Thymus (tissue), 14 donors: ENCODE measurements around the gene TNFAIP6. TPM values are rescaled to one million over a fixed set of nuclear protein-coding genes. Genes with fewer than 3 reads are reported as not detected.
"Not testable (repeated sequence)": the region's sequence is repeated elsewhere in the genome, so short reads cannot be mapped to it uniquely, and the experiment has no call there.

Source experiments
- DNase-seq, 9 donors: peaks; one replicate each; pipeline ENCODE4 v3.0.0-alpha.2; 2013; ENCODE audit warnings: low spot score in 9 of 9, low read depth in 6 of 9, missing footprints in 1 of 9
- H3K27ac ChIP-seq, 2 donors: one replicate each; pipeline ENCODE4 v1.5.1; 2013; ENCODE audit warnings: control low read depth in 1 of 2, low read depth in 1 of 2, low read length in 1 of 2, mild to moderate bottlenecking in 1 of 2, moderate library complexity in 1 of 2
- H3K27me3 ChIP-seq, 2 donors: one replicate each; pipeline ENCODE4 v1.5.1; 2013; ENCODE audit warnings: low read length in 1 of 2; ENCODE audit not compliant: control insufficient read depth in 2 of 2, insufficient read depth in 1 of 2
- H3K36me3 ChIP-seq, 2 donors: one replicate each; pipeline ENCODE4 v1.5.1; 2013; ENCODE audit warnings: low read length in 1 of 2, mild to moderate bottlenecking in 1 of 2, moderate library complexity in 1 of 2; ENCODE audit not compliant: control insufficient read depth in 2 of 2, insufficient read depth in 2 of 2
- H3K4me1 ChIP-seq, 2 donors: one replicate each; pipeline ENCODE4 v1.5.1; 2013; ENCODE audit warnings: low read length in 2 of 2; ENCODE audit not compliant: control insufficient read depth in 2 of 2, insufficient read depth in 2 of 2
- H3K4me3 ChIP-seq, 2 donors: one replicate each; pipeline ENCODE4 v1.5.1; 2013; ENCODE audit warnings: low read length in 2 of 2, control low read depth in 1 of 2, mild to moderate bottlenecking in 1 of 2
- H3K9me3 ChIP-seq, 2 donors: one replicate each; pipeline ENCODE4 v1.5.1; 2013; ENCODE audit warnings: low read length in 1 of 2, mild to moderate bottlenecking in 1 of 2; ENCODE audit not compliant: control insufficient read depth in 2 of 2, insufficient read depth in 1 of 2
- WGBS: extraction: QIAGEN DNeasy Blood & Tissue Kit; methylation state at CpG from one replicate; pipeline ENCODE4 v1.1.7; 2013; 5-methylcytosine and 5-hydroxymethylcytosine counted together
- long read RNA-seq, 10 donors: transcript quantifications; one replicate each; lab custom pipeline, GENCODE V29; 2026
- polyA plus RNA-seq: library from polyadenylated mRNA; stranded (reverse); fragments of 200-250 nt; gene quantifications from one replicate; pipeline ENCODE4 v1.2.3, GENCODE V29; 2013
- total RNA-seq: library from RNA; stranded (reverse); fragments of 120-200 nt; gene quantifications from one replicate; pipeline ENCODE4 v1.2.4, GENCODE V29; 2013
- donor health status: healthy.

TNFAIP6 gene
- 2.3 TPM for total RNA-seq
- polyA plus RNA-seq: 3.3 TPM
- long read RNA-seq, donor 1: 0 reads
- long read RNA-seq, donor 2: 0 reads
- long read RNA-seq, donor 3, partial matches to known transcripts: 0 of 1 reads
- long read RNA-seq, donor 3, other reads (novel, unspliced or antisense): 0 of 1 reads
- long read RNA-seq, donor 4: 0 reads
- long read RNA-seq, donor 5, transcript TNFAIP6-201 (6 exons, 1,424 nt): major isoform, 5 of 5 reads
- long read RNA-seq, donor 5, partial matches to known transcripts: 0 of 5 reads
- long read RNA-seq, donor 5, other reads (novel, unspliced or antisense): 0 of 5 reads
- long read RNA-seq, donor 6, partial matches to known transcripts: 0 of 2 reads
- long read RNA-seq, donor 6, other reads (novel, unspliced or antisense): 0 of 2 reads
- long read RNA-seq, donor 7: 0 reads
- long read RNA-seq, donor 8, partial matches to known transcripts: 0 of 1 reads
- long read RNA-seq, donor 8, other reads (novel, unspliced or antisense): 0 of 1 reads
- long read RNA-seq, donor 9: 0 reads
- long read RNA-seq, donor 10, partial matches to known transcripts: 0 of 2 reads
- long read RNA-seq, donor 10, other reads (novel, unspliced or antisense): 0 of 2 reads

- Histone ChIP-seq H3K36me3 (no peaks in the 10 kb centered on the region), H3K4me1 (no peaks in the 10 kb centered on the region), H3K9me3 (no peaks in the 10 kb centered on the region), H3K27ac (no peak within 1 kb of the TSS), H3K27me3 (no peaks in the 10 kb centered on the region), H3K4me3 (no peak within 1 kb of the TSS)
- 95% methylated on average over 3 of the region's 3 CpGs for WGBS
- no peak for DNase-seq
These were observed at the start of gene TNFAIP6 for GRCh38 chr2:151357359-151357758. Gene TNFAIP6, plus strand, starts transcription at chr2:151357592. Its CDS starts 75 bp downstream, at chr2:151357667.

- not testable (repeated sequence) for H3K4me3 ChIP-seq, H3K27me3 ChIP-seq, H3K4me1 ChIP-seq, DNase-seq, H3K27ac ChIP-seq, H3K9me3 ChIP-seq, H3K36me3 ChIP-seq
- 98% methylated on average over 6 of the region's 6 CpGs for whole genome bisulfite sequencing
These were observed 47.1 kb upstream of the TNFAIP6 start for GRCh38 chr2:151310313-151310712.

- WGBS: 96% methylated on average over 6 of the region's 6 CpGs
- not testable (repeated sequence) for H3K27me3 ChIP-seq, H3K4me3 ChIP-seq, H3K9me3 ChIP-seq, H3K4me1 ChIP-seq, H3K36me3 ChIP-seq, H3K27ac ChIP-seq, DNase-seq
These were observed 45.0 kb upstream of the TNFAIP6 start for GRCh38 chr2:151312440-151312839.

GRCh38 chr2:151315381-151315903 is 42.0 kb upstream of the TNFAIP6 start:
- no peak overlapping the region for H3K4me3 ChIP-seq
- H3K36me3 ChIP-seq: no peaks in the 10 kb centered on the region
- no peaks in the 10 kb centered on the region for H3K4me1 ChIP-seq
- no peaks in the 10 kb centered on the region for H3K9me3 ChIP-seq
- no peak overlapping the region for H3K27ac ChIP-seq
- no peak for DNase-seq
- WGBS: 95% methylated on average over 7 of the region's 7 CpGs
- H3K27me3 ChIP-seq: no peaks in the 10 kb centered on the region

- Histone ChIP-seq H3K4me3 (no peak overlapping the region), H3K27ac (no peak overlapping the region), H3K4me1 (no peaks in the 10 kb centered on the region), H3K27me3 (no peaks in the 10 kb centered on the region), H3K9me3 (no peaks in the 10 kb centered on the region), H3K36me3 (no peaks in the 10 kb centered on the region)
- 95% methylated on average over 4 of the region's 4 CpGs for WGBS
- DNase-seq: no peak
These were observed 31.8 kb upstream of the TNFAIP6 start for GRCh38 chr2:151325581-151326095.

GRCh38 chr2:151326554-151326953 is 30.8 kb upstream of the TNFAIP6 start:
- WGBS: 97% methylated on average over 1 of the region's 1 CpG

GRCh38 chr2:151329998-151330397 is 27.4 kb upstream of the TNFAIP6 start:
- Histone ChIP-seq H3K9me3 (no peaks in the 10 kb centered on the region), H3K4me1 (no peaks in the 10 kb centered on the region), H3K4me3 (no peak overlapping the region), H3K27ac (no peak overlapping the region), H3K27me3 (no peaks in the 10 kb centered on the region), H3K36me3 (no peaks in the 10 kb centered on the region)
- 100% methylated on average over 1 of the region's 1 CpG for WGBS
- DNase-seq: no peak

More at GRCh38 chr2:151326554-151326953, 30.8 kb upstream of the TNFAIP6 start:
- no peaks in the 10 kb centered on the region for H3K9me3 ChIP-seq
- H3K36me3 ChIP-seq: no peaks in the 10 kb centered on the region
- no peak overlapping the region for H3K27ac ChIP-seq
- no peak overlapping the region for H3K4me3 ChIP-seq
- no peaks in the 10 kb centered on the region for H3K4me1 ChIP-seq
- no peak for DNase-seq
- no peaks in the 10 kb centered on the region for H3K27me3 ChIP-seq

GRCh38 chr2:151333083-151333482 is 24.3 kb upstream of the TNFAIP6 start:
- no peaks in the 10 kb centered on the region for H3K4me1 ChIP-seq
- no peaks in the 10 kb centered on the region for H3K36me3 ChIP-seq
- DNase-seq: no peak
- no peaks in the 10 kb centered on the region for H3K27me3 ChIP-seq
- H3K27ac ChIP-seq: no peak overlapping the region
- WGBS: 98% methylated on average over 3 of the region's 3 CpGs
- no peak overlapping the region for H3K4me3 ChIP-seq
- H3K9me3 ChIP-seq: no peaks in the 10 kb centered on the region

- Histone ChIP-seq H3K27ac (no peak overlapping the region), H3K4me3 (no peak overlapping the region), H3K4me1 (no peaks in the 10 kb centered on the region), H3K36me3 (no peaks in the 10 kb centered on the region), H3K27me3 (no peaks in the 10 kb centered on the region), H3K9me3 (no peaks in the 10 kb centered on the region)
- 54% methylated on average over 3 of the region's 3 CpGs for WGBS
- DNase-seq: no peak
These were observed 23.1 kb upstream of the TNFAIP6 start for GRCh38 chr2:151334082-151334815.
